CD14-positive monocyte (primary cell): ENCODE results near the gene SLC13A3. TPM values are rescaled to one million over a fixed set of nuclear protein-coding genes. Genes with fewer than 3 reads are reported as not detected.

Source experiments
- DNase-seq, 3 donors: peaks; one replicate each; pipeline ENCODE4 v3.0.0-alpha.2; 2011 to 2022
- H2AFZ ChIP-seq: 2 replicates; pipeline ENCODE4 v1.6.0; 2012; ENCODE audit warnings: mild to moderate bottlenecking, low read depth, low read length, inconsistent platforms; ENCODE audit not compliant: insufficient read depth, poor library complexity, severe bottlenecking
- H3K27ac ChIP-seq, 2 donors: 1 replicate in 1 of 2; 2 replicates in 1 of 2; pipeline ENCODE4 v1.5.1; 2012 to 2013; ENCODE audit warnings: low read length in 2 of 2, control low read depth in 1 of 2, inconsistent platforms in 1 of 2, low read depth in 1 of 2, mild to moderate bottlenecking in 1 of 2
- H3K27me3 ChIP-seq, 2 donors: one replicate each; pipeline versions ENCODE4 v1.6.0 to v1.6.1; 2011 to 2013; ENCODE audit warnings: low read length in 2 of 2; ENCODE audit not compliant: control insufficient read depth in 2 of 2, insufficient read depth in 2 of 2
- H3K36me3 ChIP-seq, 2 donors: replicated peaks in 1 of 2; 1 replicate in 1 of 2; 2 replicates in 1 of 2; pipeline versions ENCODE4 v1.5.1 to v1.6.1; 2012 to 2013; ENCODE audit warnings: low read length in 2 of 2, control low read depth in 1 of 2, inconsistent platforms in 1 of 2, mild to moderate bottlenecking in 1 of 2; ENCODE audit not compliant: insufficient read depth in 2 of 2, control insufficient read depth in 1 of 2
- H3K4me1 ChIP-seq, 2 donors: 1 replicate in 1 of 2; 2 replicates in 1 of 2; pipeline versions ENCODE4 v1.5.1 to v1.6.1; 2012 to 2013; ENCODE audit warnings: low read length in 2 of 2, control low read depth in 1 of 2, inconsistent platforms in 1 of 2, mild to moderate bottlenecking in 1 of 2, moderate library complexity in 1 of 2; ENCODE audit not compliant: insufficient read depth in 2 of 2, control insufficient read depth in 1 of 2
- H3K4me2 ChIP-seq: replicated peaks from 2 replicates; pipeline ENCODE3; 2012; ENCODE audit warnings: low read length, moderate library complexity, mild to moderate bottlenecking; ENCODE audit not compliant: poor library complexity, severe bottlenecking; ENCODE audit errors: extremely low read depth
- H3K4me3 ChIP-seq, 3 experiments: fragments of 200-600 bp in 1 of 3; sonication (generic) in 1 of 3; replicated peaks in 1 of 3; 1 replicate in 2 of 3; 2 replicates in 1 of 3; pipeline ENCODE4 v1.5.1; 2011 to 2013; ENCODE audit warnings: low read length in 3 of 3, mild to moderate bottlenecking in 3 of 3, control low read depth in 2 of 3, low read depth in 2 of 3, inconsistent platforms in 1 of 3, moderate library complexity in 1 of 3
- H3K79me2 ChIP-seq: 2 replicates; pipeline ENCODE4 v1.6.0; 2012; ENCODE audit warnings: mild to moderate bottlenecking, control low read depth, inconsistent platforms, low read length, moderate library complexity; ENCODE audit not compliant: insufficient read depth
- H3K9ac ChIP-seq: 2 replicates; pipeline ENCODE4 v1.6.0; 2017; ENCODE audit warnings: low read length, mild to moderate bottlenecking; ENCODE audit not compliant: insufficient read depth, poor library complexity, severe bottlenecking
- H3K9me3 ChIP-seq, 2 donors: replicated peaks in 1 of 2; 1 replicate in 1 of 2; 2 replicates in 1 of 2; pipeline versions ENCODE4 v1.5.1 to v1.6.1; 2012 to 2013; ENCODE audit warnings: low read length in 2 of 2, control low read depth in 1 of 2; ENCODE audit not compliant: control insufficient read depth in 1 of 2, insufficient read depth in 1 of 2
- H4K20me1 ChIP-seq: 2 replicates; pipeline ENCODE4 v1.6.0; 2012; ENCODE audit warnings: mild to moderate bottlenecking, low read length, control low read depth, moderate library complexity; ENCODE audit not compliant: insufficient read depth
- H3K27ac Mint-ChIP-seq, 7 donors: one replicate each; pipeline ENCODE4 v1.8.0; 2020; ENCODE audit warnings: mild to moderate bottlenecking in 7 of 7, mixed read lengths in 7 of 7, moderate library complexity in 6 of 7, inconsistent platforms in 2 of 7
- H3K27me3 Mint-ChIP-seq, 3 donors: one replicate each; pipeline ENCODE4 v1.8.0; 2021 to 2022; ENCODE audit warnings: low read depth in 3 of 3, mild to moderate bottlenecking in 3 of 3, mixed read lengths in 3 of 3, moderate library complexity in 3 of 3, inconsistent platforms in 1 of 3
- H3K36me3 Mint-ChIP-seq, 2 donors: one replicate each; pipeline ENCODE4 v1.8.0; 2020; ENCODE audit warnings: mixed read lengths in 2 of 2, inconsistent platforms in 1 of 2, mild to moderate bottlenecking in 1 of 2
- H3K4me1 Mint-ChIP-seq: one replicate; pipeline ENCODE4 v1.8.0; 2020; ENCODE audit warnings: mild to moderate bottlenecking, mixed read lengths
- H3K4me3 Mint-ChIP-seq, 2 donors: one replicate each; pipeline ENCODE4 v1.8.0; 2020; ENCODE audit warnings: mild to moderate bottlenecking in 2 of 2, mixed read lengths in 2 of 2, moderate library complexity in 1 of 2
- H3K9me3 Mint-ChIP-seq, 7 donors: one replicate each; pipeline ENCODE4 v1.8.0; 2020 to 2022; ENCODE audit warnings: mixed read lengths in 7 of 7, mild to moderate bottlenecking in 6 of 7, moderate library complexity in 6 of 7, inconsistent platforms in 2 of 7
- CTCF ChIP-seq: fragments of 200-600 bp; IDR thresholded peaks from one replicate; pipeline ENCODE4 v1.8.0; 2022; ENCODE audit warnings: antibody characterized with exemption, mild to moderate bottlenecking
- WGBS: methylation state at CpG from one replicate; pipeline ENCODE4 v1.1.5; 2013; ENCODE audit warnings: missing lambda C conversion rate; ENCODE audit not compliant: insufficient coverage; 5-methylcytosine and 5-hydroxymethylcytosine counted together
- intact Hi-C, 2 donors: fragments of 100-400 bp; cut with micrococcal nuclease; formaldehyde crosslinking; loops; one replicate each; pipeline versions ENCODE4 v1.15.0 to v1.15.1; 2023
- polyA plus RNA-seq, 3 donors: library from polyadenylated mRNA; depleted of rRNA in 1 of 3; unstranded in 2 of 3; stranded (reverse) in 1 of 3; fragments of 300-500 nt in 2 of 3; fragments of >200 nt in 1 of 3; fragmentation: Illumina TruSeq in 2 of 3; gene quantifications; 1 replicate in 2 of 3; 2 replicates in 1 of 3; pipeline ENCODE4 v1.2.3, GENCODE V29; 2012 to 2021

SLC13A3 gene
- polyA plus RNA-seq, 3 donors: 0.04 TPM; not detected in 2

GRCh38 chr20:46541229-46541935 is 109.9 kb downstream of the SLC13A3 start:
- peak overlapping the region in 1 of 2 donors; percentile 57 for H3K4me3 Mint-ChIP-seq
- H3K9ac ChIP-seq: no peak overlapping the region
- WGBS: 77% methylated on average over 35 of the region's 36 CpGs
- H3K4me3 ChIP-seq: no peak overlapping the region
- peaks cover 0 to 4% (median 0%) of the 10 kb centered on the region in 7 donors for H3K9me3 Mint-ChIP-seq
- no peak overlapping the region for H2AFZ ChIP-seq
- intact Hi-C loops: no loop called here
- no peaks in the 10 kb centered on the region for H3K36me3 Mint-ChIP-seq
- peaks cover 30 to 42% (median 41%) of the 10 kb centered on the region in 3 donors for H3K27me3 Mint-ChIP-seq
- no peaks in the 10 kb centered on the region for H3K79me2 ChIP-seq
- peaks cover 19 to 20% of the 10 kb centered on the region in 2 donors for H3K4me1 ChIP-seq
- no peak overlapping the region for H3K27ac ChIP-seq
- no peaks in the 10 kb centered on the region for H3K36me3 ChIP-seq
- H4K20me1 ChIP-seq: no peaks in the 10 kb centered on the region
- no peak overlapping the region for H3K4me2 ChIP-seq
- DNase-seq: no peak
- H3K4me1 Mint-ChIP-seq: peaks cover 17% of the 10 kb centered on the region
- H3K27ac Mint-ChIP-seq: no peak overlapping the region
- peaks cover 25 to 36% of the 10 kb centered on the region in 2 donors for H3K27me3 ChIP-seq
- TF ChIP-seq CTCF: no peak
- no peaks in the 10 kb centered on the region for H3K9me3 ChIP-seq

- Mint-ChIP-seq H3K9me3 (peaks cover 0 to 2% (median 0%) of the 10 kb centered on the region in 7 donors), H3K36me3 (no peaks in the 10 kb centered on the region), H3K4me1 (peaks cover 2% of the 10 kb centered on the region), H3K4me3 (no peak overlapping the region), H3K27ac (no peak overlapping the region), H3K27me3 (peaks cover 30 to 46% (median 44%) of the 10 kb centered on the region in 3 donors)
- DNase-seq: no peak
- Histone ChIP-seq H2AFZ (no peak overlapping the region), H4K20me1 (no peaks in the 10 kb centered on the region), H3K9me3 (no peaks in the 10 kb centered on the region), H3K79me2 (no peaks in the 10 kb centered on the region), H3K27ac (no peak overlapping the region), H3K36me3 (no peaks in the 10 kb centered on the region), H3K4me2 (no peak overlapping the region), H3K27me3 (peaks cover 25 to 36% of the 10 kb centered on the region in 2 donors), H3K9ac (no peak overlapping the region), H3K4me1 (no peaks in the 10 kb centered on the region), H3K4me3 (no peak overlapping the region)
- TF ChIP-seq CTCF: peak; percentile 22
- intact Hi-C loops: no loop called here
- 92% methylated on average over 2 of the region's 2 CpGs for WGBS
Observed at GRCh38 chr20:46539113-46539512, 112.1 kb downstream of the SLC13A3 start.
